Activated CD8-positive, alpha-beta memory T cell treated with anti-CD3 and anti-CD28 coated beads, Interleukin-2, amount 50 U/mL, for 1 hour (primary cell): ENCODE results near the gene RNF40.

ENCODE experiments used
- DNase-seq: peaks from one replicate; pipeline ENCODE4 v3.0.0-alpha.2; 2020; ENCODE audit errors: extremely low read depth

RNF40 gene

GRCh38 chr16:30740364-30741251, 21.5 kb upstream of the RNF40 start:
- no peak for DNase-seq

GRCh38 chr16:30741461-30741914, 20.6 kb upstream of the RNF40 start:
- no peak for DNase-seq

GRCh38 chr16:30743716-30744115, 18.4 kb upstream of the RNF40 start:
- DNase-seq: no peak

- no peak for DNase-seq
These were observed 17.9 kb upstream of the RNF40 start for GRCh38 chr16:30744183-30744582.

- no peak for DNase-seq
These were observed 17.0 kb upstream of the RNF40 start for GRCh38 chr16:30745082-30745481.

GRCh38 chr16:30746638-30747175, 15.4 kb upstream of the RNF40 start:
- no peak for DNase-seq

- DNase-seq: no peak
These were observed 14.8 kb upstream of the RNF40 start for GRCh38 chr16:30747331-30747730.

- DNase-seq: peak; percentile 84
These were observed 14.1 kb upstream of the RNF40 start, which contains the start of gene PHKG2 for GRCh38 chr16:30747799-30748633. Gene PHKG2, plus strand, starts transcription at chr16:30748425. Its CDS starts 396 bp downstream, at chr16:30748821.

GRCh38 chr16:30748634-30749445, 13.3 kb upstream of the RNF40 start:
- no peak for DNase-seq

GRCh38 chr16:30750201-30750600, 11.9 kb upstream of the RNF40 start:
- DNase-seq: no peak

- no peak for DNase-seq
These were observed 11.2 kb upstream of the RNF40 start for GRCh38 chr16:30750876-30751465.

- no peak for DNase-seq
These were observed 8.5 kb upstream of the RNF40 start for GRCh38 chr16:30753596-30753995.

GRCh38 chr16:30755955-30756780, 6.0 kb upstream of the RNF40 start:
- no peak for DNase-seq

GRCh38 chr16:30756781-30757100, 5.4 kb upstream of the RNF40 start:
- no peak for DNase-seq

- no peak for DNase-seq
These were observed 4.8 kb upstream of the RNF40 start for GRCh38 chr16:30757316-30757715.

- no peak for DNase-seq
These were observed 3.1 kb upstream of the RNF40 start for GRCh38 chr16:30758988-30759491.

GRCh38 chr16:30760001-30760559, 2.0 kb upstream of the RNF40 start:
- DNase-seq: no peak

GRCh38 chr16:30760577-30761426, 1.3 kb upstream of the RNF40 start:
- DNase-seq: no peak

GRCh38 chr16:30761427-30761927, 645 bp upstream of the RNF40 start:
- DNase-seq: no peak
